K562 (cell line): ENCODE results near the gene MYL4. TPM values are rescaled to one million over a fixed set of nuclear protein-coding genes. Genes with fewer than 3 reads are reported as not detected.

Experiments used
- ATF1 ChIP-seq, 2 experiments: fragments of 450-650 bp in 1 of 2; IDR thresholded peaks; 2 replicates each; pipeline ENCODE4 v1.6.1; 2016; ENCODE audit warnings: missing compliant biosample characterization in 1 of 2, missing genetic modification characterization in 1 of 2
- BCLAF1 ChIP-seq, 2 experiments: fragments of 450-650 bp in 1 of 2; IDR thresholded peaks; 2 replicates each; pipeline ENCODE4 v1.6.1; 2011 to 2017; ENCODE audit warnings: low read depth in 2 of 2, antibody characterized with exemption in 1 of 2, borderline replicate concordance in 1 of 2, low read length in 1 of 2, mild to moderate bottlenecking in 1 of 2, mixed read lengths in 1 of 2; ENCODE audit not compliant: control insufficient read depth in 1 of 2
- CEBPB ChIP-seq: fragments of 450-650 bp; IDR thresholded peaks from 2 replicates; pipeline ENCODE4 v1.6.1; 2016; ENCODE audit warnings: missing genetic modification characterization, missing compliant biosample characterization
- DNMT1 ChIP-seq: fragments of 450-650 bp; IDR thresholded peaks from 2 replicates; pipeline ENCODE4 v1.6.1; 2016; ENCODE audit warnings: antibody characterized with exemption, mild to moderate bottlenecking
- ETV1 ChIP-seq: fragments of 450-650 bp; conservative IDR thresholded peaks from 2 replicates; pipeline ENCODE4 v1.6.1; 2016; ENCODE audit warnings: missing genetic modification characterization, control low read depth, low read depth, missing compliant biosample characterization
- HDGF ChIP-seq: fragments of 450-650 bp; IDR thresholded peaks from 2 replicates; pipeline ENCODE4 v1.6.1; 2016
- HMBOX1 ChIP-seq: sonication (generic); IDR thresholded peaks from 2 replicates; pipeline ENCODE4 v1.6.1; 2016
- MAFK ChIP-seq: IDR thresholded peaks from 2 replicates; pipeline ENCODE4 v1.6.1; 2011; ENCODE audit warnings: low read length, improper control_type of control experiment
- PHF8 ChIP-seq: fragments of 200-600 bp; sonication (generic); IDR thresholded peaks from 2 replicates; pipeline ENCODE4 v1.6.1; 2012; ENCODE audit warnings: mixed run types, mild to moderate bottlenecking, inconsistent platforms, low read length, moderate library complexity, borderline replicate concordance
- STAG1 ChIP-seq: sonication (generic); formaldehyde crosslinking; IDR thresholded peaks from 2 replicates; pipeline ENCODE4 v1.5.0; 2020; ENCODE audit warnings: missing genetic modification reagents, borderline replicate concordance
- TARDBP ChIP-seq: fragments of 450-650 bp; IDR thresholded peaks from 2 replicates; pipeline ENCODE4 v1.6.1; 2016
- YBX1 ChIP-seq: fragments of 450-650 bp; IDR thresholded peaks from 2 replicates; pipeline ENCODE4 v1.7.1; 2016; ENCODE audit warnings: mild to moderate bottlenecking
- YY1 ChIP-seq, 3 experiments: IDR thresholded peaks; 2 replicates each; pipeline ENCODE4 v1.6.1; 2011; ENCODE audit warnings: low read length in 2 of 3, mild to moderate bottlenecking in 2 of 3, moderate library complexity in 2 of 3, borderline replicate concordance in 1 of 3, control low read depth in 1 of 3, low read depth in 1 of 3; ENCODE audit not compliant: insufficient read depth in 3 of 3, insufficient replicate concordance in 2 of 3, control insufficient read depth in 1 of 3, insufficient read length in 1 of 3; ENCODE audit errors: extremely low read depth in 1 of 3
- polyA plus RNA-seq, 8 experiments: library from polyadenylated mRNA; depleted of rRNA in 4 of 8; stranded (reverse) in 5 of 8; unstranded in 3 of 8; fragments of >200 nt; fragmentation: Nextera tagmentation in 2 of 8; fragmentation: Illumina TruSeq in 1 of 8; extraction: Ambion mirVana in 2 of 8; extraction: Trizol in 1 of 8; gene quantifications; 2 replicates each; pipeline versions ENCODE4 v1.2.1 to v1.2.3, GENCODE V29; 2011 to 2014; ENCODE audit warnings: inconsistent platforms in 1 of 8, missing spikeins in 1 of 8
- total RNA-seq, 7 experiments: library from RNA; depleted of rRNA in 6 of 7; stranded (reverse); fragments of >200 nt in 6 of 7; fragmentation: Illumina TruSeq in 2 of 7; extraction: Trizol in 2 of 7; gene quantifications; 2 replicates each; pipeline versions ENCODE4 v1.2.1 to v1.2.3, GENCODE V29; 2011 to 2021; ENCODE audit warnings: low replicate concordance in 1 of 7
- TF ChIP-seq, protein P1 (sequence below), 2 experiments: fragments of 450-650 bp; IDR thresholded peaks; 2 replicates each; pipeline ENCODE4 v1.6.1; 2018; ENCODE audit warnings: mild to moderate bottlenecking in 2 of 2, low read depth in 1 of 2; ENCODE audit not compliant: partially characterized antibody in 2 of 2
- TF ChIP-seq, protein P2 (sequence below): fragments of 250-450 bp; sonication (Bioruptor Pico); IDR thresholded peaks from 2 replicates; pipeline ENCODE4 v1.4.0; 2020; ENCODE audit warnings: mild to moderate bottlenecking, moderate library complexity

MYL4 gene
- total and polyA plus RNA-seq, 9 of the 15 experiments (the other 6 are each of a cell fraction or from before 2014, with no cell fraction given): 117 to 423 (median 221) TPM

DNA sequence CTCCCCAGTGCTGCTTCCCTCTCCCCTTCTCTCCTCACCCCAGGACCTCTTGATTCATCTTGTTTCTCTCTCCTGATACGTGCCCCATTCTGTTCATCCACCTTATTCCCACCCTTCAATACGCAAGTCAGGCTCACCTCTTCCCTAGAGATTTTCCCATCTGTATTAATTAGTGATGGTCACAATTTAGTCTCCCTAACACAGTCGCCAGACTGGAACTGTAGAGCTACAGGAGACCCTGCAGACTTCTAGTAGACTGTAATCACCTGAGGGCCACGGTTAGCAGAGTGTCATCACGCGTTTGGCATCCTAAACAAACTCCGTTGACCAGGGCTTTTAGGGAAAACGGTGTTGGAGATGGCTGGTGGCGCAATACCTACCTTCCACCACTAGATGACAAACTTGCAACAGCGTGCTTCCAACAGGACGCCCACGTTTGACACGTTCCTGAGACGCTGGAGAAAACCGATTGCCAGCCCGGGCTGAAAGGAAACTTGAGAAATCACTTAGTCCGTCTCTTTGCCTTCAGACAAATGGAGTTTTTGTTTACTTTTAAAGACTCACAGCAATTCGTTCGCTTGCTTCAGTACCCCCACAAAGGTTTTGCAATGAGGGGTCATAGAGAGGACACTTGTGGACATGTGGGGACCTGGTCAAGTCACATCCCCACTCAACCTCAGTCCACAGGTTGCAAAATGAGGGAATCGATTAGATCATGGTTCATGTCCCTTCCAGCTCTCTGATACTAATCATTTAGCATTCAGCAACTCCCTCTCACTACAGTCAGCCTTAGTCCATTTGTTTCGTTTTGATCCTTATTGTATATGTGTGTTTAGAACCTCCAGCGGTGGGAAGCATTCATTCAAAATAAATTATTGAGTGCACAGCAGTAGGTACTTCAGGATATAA, 20.6 kb downstream of the MYL4 start (continued):
- TF ChIP-seq, protein P1, sequence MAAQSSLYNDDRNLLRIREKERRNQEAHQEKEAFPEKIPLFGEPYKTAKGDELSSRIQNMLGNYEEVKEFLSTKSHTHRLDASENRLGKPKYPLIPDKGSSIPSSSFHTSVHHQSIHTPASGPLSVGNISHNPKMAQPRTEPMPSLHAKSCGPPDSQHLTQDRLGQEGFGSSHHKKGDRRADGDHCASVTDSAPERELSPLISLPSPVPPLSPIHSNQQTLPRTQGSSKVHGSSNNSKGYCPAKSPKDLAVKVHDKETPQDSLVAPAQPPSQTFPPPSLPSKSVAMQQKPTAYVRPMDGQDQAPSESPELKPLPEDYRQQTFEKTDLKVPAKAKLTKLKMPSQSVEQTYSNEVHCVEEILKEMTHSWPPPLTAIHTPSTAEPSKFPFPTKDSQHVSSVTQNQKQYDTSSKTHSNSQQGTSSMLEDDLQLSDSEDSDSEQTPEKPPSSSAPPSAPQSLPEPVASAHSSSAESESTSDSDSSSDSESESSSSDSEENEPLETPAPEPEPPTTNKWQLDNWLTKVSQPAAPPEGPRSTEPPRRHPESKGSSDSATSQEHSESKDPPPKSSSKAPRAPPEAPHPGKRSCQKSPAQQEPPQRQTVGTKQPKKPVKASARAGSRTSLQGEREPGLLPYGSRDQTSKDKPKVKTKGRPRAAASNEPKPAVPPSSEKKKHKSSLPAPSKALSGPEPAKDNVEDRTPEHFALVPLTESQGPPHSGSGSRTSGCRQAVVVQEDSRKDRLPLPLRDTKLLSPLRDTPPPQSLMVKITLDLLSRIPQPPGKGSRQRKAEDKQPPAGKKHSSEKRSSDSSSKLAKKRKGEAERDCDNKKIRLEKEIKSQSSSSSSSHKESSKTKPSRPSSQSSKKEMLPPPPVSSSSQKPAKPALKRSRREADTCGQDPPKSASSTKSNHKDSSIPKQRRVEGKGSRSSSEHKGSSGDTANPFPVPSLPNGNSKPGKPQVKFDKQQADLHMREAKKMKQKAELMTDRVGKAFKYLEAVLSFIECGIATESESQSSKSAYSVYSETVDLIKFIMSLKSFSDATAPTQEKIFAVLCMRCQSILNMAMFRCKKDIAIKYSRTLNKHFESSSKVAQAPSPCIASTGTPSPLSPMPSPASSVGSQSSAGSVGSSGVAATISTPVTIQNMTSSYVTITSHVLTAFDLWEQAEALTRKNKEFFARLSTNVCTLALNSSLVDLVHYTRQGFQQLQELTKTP (IDR thresholded peaks at IDR 0.05; ENCODE audit: low read depth in 1 of 2, partially characterized antibody in 2 of 2): peak in 1 of 2 experiments; percentile 27
- TF ChIP-seq ETV1 (tag) (0 out of 2 replicates have a peak, but pooled peaks have one; percentile 13), CEBPB (tag) (peak; percentile 94), YY1 (IDR thresholded peaks at IDR 0.05; ENCODE audit: borderline replicate concordance in 1 of 3, control insufficient read depth in 1 of 3, extremely low read depth in 1 of 3, insufficient read depth in 3 of 3, insufficient read length in 1 of 3, insufficient replicate concordance in 2 of 3, low read depth in 1 of 3, low read length in 2 of 3) (peak in 2 of 3 experiments; percentile 41 to 60), YBX1 (no peak), STAG1 (peak; percentile 63; the same call in 1 of the 2 replicates), DNMT1 (0 out of 2 replicates have a peak, but pooled peaks have one; percentile 59), MAFK (peak; percentile 36; the same call in 1 of the 2 replicates), TARDBP (peak; percentile 57; the same call in 1 of the 2 replicates), HDGF (0 out of 2 replicates have a peak, but pooled peaks have one; percentile 35), HMBOX1 (peak; percentile 32; the same call in 1 of the 2 replicates), ATF1 (CRISPR knock-in tag; IDR thresholded peaks at IDR 0.05) (no peak), ATF1 (tag; IDR thresholded peaks at IDR 0.05) (peak; percentile 74), BCLAF1 (IDR thresholded peaks at IDR 0.05; ENCODE audit: borderline replicate concordance in 1 of 2, control insufficient read depth in 1 of 2, low read depth in 2 of 2, low read length in 1 of 2) (0 out of 4 replicates have a peak, but pooled peaks of 1 of the 2 experiments have one; percentile 57), PHF8 (no peak)
- TF ChIP-seq, protein P2, sequence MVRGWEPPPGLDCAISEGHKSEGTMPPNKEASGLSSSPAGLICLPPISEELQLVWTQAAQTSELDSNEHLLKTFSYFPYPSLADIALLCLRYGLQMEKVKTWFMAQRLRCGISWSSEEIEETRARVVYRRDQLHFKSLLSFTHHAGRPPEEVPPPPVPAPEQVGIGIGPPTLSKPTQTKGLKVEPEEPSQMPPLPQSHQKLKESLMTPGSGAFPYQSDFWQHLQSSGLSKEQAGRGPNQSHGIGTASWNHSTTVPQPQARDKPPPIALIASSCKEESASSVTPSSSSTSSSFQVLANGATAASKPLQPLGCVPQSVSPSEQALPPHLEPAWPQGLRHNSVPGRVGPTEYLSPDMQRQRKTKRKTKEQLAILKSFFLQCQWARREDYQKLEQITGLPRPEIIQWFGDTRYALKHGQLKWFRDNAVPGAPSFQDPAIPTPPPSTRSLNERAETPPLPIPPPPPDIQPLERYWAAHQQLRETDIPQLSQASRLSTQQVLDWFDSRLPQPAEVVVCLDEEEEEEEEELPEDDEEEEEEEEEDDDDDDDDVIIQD (CRISPR knock-in tag): no peak
